GM04504 (cell line): ENCODE measurements around the gene BMF.
A peak's percentile ranks its signal among the peaks of the same experiment; 100 is the strongest.
"Not testable (repeated sequence)": the region's sequence is repeated elsewhere in the genome, so short reads cannot be mapped to it uniquely, and the experiment has no call there.

Source experiments
- DNase-seq: peaks from one replicate; pipeline ENCODE4 v3.0.0-alpha.2; 2012; ENCODE audit warnings: low read depth

BMF gene

GRCh38 chr15:40087991-40088928, 20.4 kb downstream of the BMF start:
- no peak for DNase-seq

GRCh38 chr15:40087068-40087810, 21.4 kb downstream of the BMF start:
- DNase-seq: no peak

- no peak for DNase-seq
Observed at GRCh38 chr15:40085266-40085665, 23.4 kb downstream of the BMF start.

GRCh38 chr15:40084650-40085049, 24.0 kb downstream of the BMF start:
- DNase-seq: no peak

- no peak for DNase-seq
Observed at GRCh38 chr15:40082195-40082883, 26.3 kb downstream of the BMF start.

GRCh38 chr15:40081691-40082194, 26.9 kb downstream of the BMF start:
- DNase-seq: no peak

- no peak for DNase-seq
Observed at GRCh38 chr15:40080847-40081246, 27.8 kb downstream of the BMF start.

GRCh38 chr15:40080104-40080503, 28.6 kb downstream of the BMF start:
- no peak for DNase-seq

- no peak for DNase-seq
Observed at GRCh38 chr15:40079456-40079855, 29.2 kb downstream of the BMF start.

GRCh38 chr15:40075298-40076044, 33.2 kb downstream of the BMF start:
- DNase-seq: no peak

- DNase-seq: not testable (repeated sequence)
Observed at GRCh38 chr15:40074656-40075055, 34.0 kb downstream of the BMF start.

GRCh38 chr15:40073716-40074490, 34.8 kb downstream of the BMF start:
- not testable (repeated sequence) for DNase-seq

- DNase-seq: no peak
Observed at GRCh38 chr15:40072216-40072990, 36.3 kb downstream of the BMF start.

- DNase-seq: no peak
Observed at GRCh38 chr15:40070608-40071218, 38.0 kb downstream of the BMF start.

- DNase-seq: no peak
Observed at GRCh38 chr15:40070166-40070557, 38.5 kb downstream of the BMF start.

GRCh38 chr15:40069178-40070165, 39.2 kb downstream of the BMF start:
- DNase-seq: peak; percentile 62

GRCh38 chr15:40067921-40068624, 40.6 kb downstream of the BMF start:
- DNase-seq: no peak

- no peak for DNase-seq
Observed at GRCh38 chr15:40066589-40066988, 42.1 kb downstream of the BMF start.
